Parathyroid adenoma (tissue), 2 donors: Measurements from ENCODE around the gene ZNF638.

Source experiments
- H2AFZ ChIP-seq: fragments of 300-600 bp; sonication (generic); one replicate; pipeline ENCODE4 v1.7.0; 2017; ENCODE audit warnings: antibody characterized with exemption, mild to moderate bottlenecking
- H3K27ac ChIP-seq: fragments of 300-600 bp; sonication (generic); one replicate; pipeline ENCODE4 v1.7.0; 2017
- H3K27me3 ChIP-seq: fragments of 300-600 bp; sonication (generic); one replicate; pipeline ENCODE4 v1.7.0; 2017; ENCODE audit warnings: low read length; ENCODE audit not compliant: control insufficient read depth, insufficient read depth
- H3K36me3 ChIP-seq: fragments of 300-600 bp; sonication (generic); one replicate; pipeline ENCODE4 v1.7.0; 2017; ENCODE audit warnings: low read length; ENCODE audit not compliant: control insufficient read depth, insufficient read depth
- H3K4me1 ChIP-seq: fragments of 300-600 bp; sonication (generic); one replicate; pipeline ENCODE4 v1.7.0; 2017; ENCODE audit warnings: control low read depth
- H3K4me2 ChIP-seq: fragments of 300-600 bp; sonication (generic); one replicate; pipeline ENCODE4 v1.7.0; 2017; ENCODE audit warnings: low read length
- H3K4me3 ChIP-seq: fragments of 300-600 bp; sonication (generic); one replicate; pipeline ENCODE4 v1.7.0; 2017; ENCODE audit warnings: low read depth, low read length
- H3K79me2 ChIP-seq: fragments of 300-600 bp; sonication (generic); one replicate; pipeline ENCODE4 v1.7.0; 2017; ENCODE audit warnings: control low read depth
- H3K9ac ChIP-seq: fragments of 300-600 bp; sonication (generic); one replicate; pipeline ENCODE4 v1.7.0; 2017; ENCODE audit warnings: mild to moderate bottlenecking
- H3K9me3 ChIP-seq: fragments of 300-600 bp; sonication (generic); one replicate; pipeline ENCODE4 v1.7.0; 2017; ENCODE audit warnings: low read length; ENCODE audit not compliant: control insufficient read depth
- TF ChIP-seq, protein P1 (sequence below): fragments of 300-600 bp; sonication (generic); IDR thresholded peaks from one replicate; pipeline ENCODE4 v1.7.0; 2017; ENCODE audit warnings: antibody characterized with exemption, mild to moderate bottlenecking
- donor health status: primary hyperparathyroidism.

ZNF638 gene

DNA sequence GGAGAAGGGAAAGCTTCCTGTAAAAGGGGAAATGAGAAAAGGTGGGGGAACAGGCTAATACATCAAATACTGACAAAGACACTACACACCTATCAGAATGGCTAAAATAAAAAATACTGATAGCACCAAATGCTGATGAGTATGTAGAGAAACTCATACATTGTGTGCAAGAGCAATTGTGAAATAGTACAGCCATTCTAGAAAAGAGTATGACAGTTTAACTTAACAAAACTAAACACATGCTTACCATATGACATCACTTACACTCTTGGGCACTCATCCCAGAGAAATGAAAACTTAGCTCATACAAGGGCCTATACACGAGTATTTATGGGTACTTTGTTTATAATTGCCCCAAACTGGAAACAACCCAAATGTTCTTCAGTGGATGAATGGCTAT, 53.4 kb downstream of the ZNF638 start:
- Histone ChIP-seq H3K27me3 (no peaks in the 10 kb centered on the region), H3K36me3 (no peaks in the 10 kb centered on the region), H3K79me2 (peaks cover 9% of the 10 kb centered on the region), H3K9ac (no peak overlapping the region), H3K4me3 (no peak overlapping the region), H2AFZ (no peak overlapping the region), H3K4me1 (no peaks in the 10 kb centered on the region), H3K4me2 (no peak overlapping the region), H3K27ac (no peak overlapping the region), H3K9me3 (no peaks in the 10 kb centered on the region)
- TF ChIP-seq, protein P1, sequence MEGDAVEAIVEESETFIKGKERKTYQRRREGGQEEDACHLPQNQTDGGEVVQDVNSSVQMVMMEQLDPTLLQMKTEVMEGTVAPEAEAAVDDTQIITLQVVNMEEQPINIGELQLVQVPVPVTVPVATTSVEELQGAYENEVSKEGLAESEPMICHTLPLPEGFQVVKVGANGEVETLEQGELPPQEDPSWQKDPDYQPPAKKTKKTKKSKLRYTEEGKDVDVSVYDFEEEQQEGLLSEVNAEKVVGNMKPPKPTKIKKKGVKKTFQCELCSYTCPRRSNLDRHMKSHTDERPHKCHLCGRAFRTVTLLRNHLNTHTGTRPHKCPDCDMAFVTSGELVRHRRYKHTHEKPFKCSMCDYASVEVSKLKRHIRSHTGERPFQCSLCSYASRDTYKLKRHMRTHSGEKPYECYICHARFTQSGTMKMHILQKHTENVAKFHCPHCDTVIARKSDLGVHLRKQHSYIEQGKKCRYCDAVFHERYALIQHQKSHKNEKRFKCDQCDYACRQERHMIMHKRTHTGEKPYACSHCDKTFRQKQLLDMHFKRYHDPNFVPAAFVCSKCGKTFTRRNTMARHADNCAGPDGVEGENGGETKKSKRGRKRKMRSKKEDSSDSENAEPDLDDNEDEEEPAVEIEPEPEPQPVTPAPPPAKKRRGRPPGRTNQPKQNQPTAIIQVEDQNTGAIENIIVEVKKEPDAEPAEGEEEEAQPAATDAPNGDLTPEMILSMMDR: no peak

DNA sequence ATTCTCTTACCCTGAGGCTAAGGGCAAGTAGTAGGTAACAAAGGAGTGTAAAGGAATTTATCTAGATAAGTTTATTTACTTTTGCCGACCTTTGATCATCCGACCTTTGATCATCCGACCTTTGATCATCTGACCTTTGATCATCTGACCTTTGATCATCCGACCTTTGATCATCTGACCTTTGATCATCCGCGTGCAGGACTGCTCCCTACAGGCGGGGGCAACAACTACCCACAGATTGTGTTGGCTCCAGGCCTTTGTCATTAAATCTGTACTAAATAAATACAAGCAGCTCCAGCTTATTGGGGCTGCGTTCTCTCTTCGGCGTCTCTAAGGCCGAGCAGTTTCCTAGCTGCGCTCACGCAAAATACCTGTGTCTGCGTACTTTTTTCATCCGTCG, 56.6 kb downstream of the ZNF638 start:
- H3K79me2 ChIP-seq: peaks cover 9% of the 10 kb centered on the region
- H3K27me3 ChIP-seq: no peaks in the 10 kb centered on the region
- H3K4me3 ChIP-seq: no peak overlapping the region
- H2AFZ ChIP-seq: no peak overlapping the region
- no peak overlapping the region for H3K4me2 ChIP-seq
- no peaks in the 10 kb centered on the region for H3K9me3 ChIP-seq
- TF ChIP-seq, protein P1: no peak
- no peak overlapping the region for H3K9ac ChIP-seq
- no peaks in the 10 kb centered on the region for H3K36me3 ChIP-seq
- H3K27ac ChIP-seq: no peak overlapping the region
- no peaks in the 10 kb centered on the region for H3K4me1 ChIP-seq

DNA sequence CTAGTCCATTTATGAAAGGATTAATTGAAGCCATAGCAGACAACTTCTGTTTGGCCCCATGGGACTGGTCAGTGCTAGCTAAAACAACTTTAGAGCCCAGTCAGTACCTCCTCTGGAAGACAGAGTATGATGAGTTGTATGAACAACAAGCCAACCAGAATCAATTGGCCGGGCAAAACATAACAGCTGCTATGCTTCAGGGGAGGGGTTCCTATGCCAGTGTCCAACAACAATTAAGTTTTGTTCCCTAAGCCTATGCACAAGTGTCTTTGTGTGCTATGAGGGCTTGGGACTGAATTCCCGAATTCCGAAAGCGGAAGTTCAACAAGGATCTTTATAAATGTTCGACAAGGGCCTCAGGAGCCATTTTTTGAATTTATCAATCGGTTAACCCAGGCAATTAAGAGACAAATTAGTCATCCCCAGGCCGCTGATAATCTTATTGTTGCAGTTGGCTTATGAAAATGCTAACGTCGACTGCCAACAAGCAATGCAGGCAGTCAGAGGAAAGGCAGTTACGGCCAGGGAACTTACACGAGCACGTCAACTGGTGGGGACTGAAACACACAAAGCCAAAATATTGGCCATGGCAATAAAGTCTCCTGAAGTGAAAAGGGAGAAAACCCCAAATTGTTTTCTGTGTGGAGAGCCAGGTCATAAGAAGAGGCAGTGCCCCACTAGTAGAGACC, 57.9 kb downstream of the ZNF638 start:
- TF ChIP-seq, protein P1: no peak
- Histone ChIP-seq H3K27ac (no peak overlapping the region), H3K27me3 (no peaks in the 10 kb centered on the region), H3K9ac (no peak overlapping the region), H3K4me1 (no peaks in the 10 kb centered on the region), H3K4me2 (no peak overlapping the region), H3K4me3 (no peak overlapping the region), H3K79me2 (peaks cover 9% of the 10 kb centered on the region), H3K9me3 (no peaks in the 10 kb centered on the region), H2AFZ (no peak overlapping the region), H3K36me3 (no peaks in the 10 kb centered on the region)

DNA sequence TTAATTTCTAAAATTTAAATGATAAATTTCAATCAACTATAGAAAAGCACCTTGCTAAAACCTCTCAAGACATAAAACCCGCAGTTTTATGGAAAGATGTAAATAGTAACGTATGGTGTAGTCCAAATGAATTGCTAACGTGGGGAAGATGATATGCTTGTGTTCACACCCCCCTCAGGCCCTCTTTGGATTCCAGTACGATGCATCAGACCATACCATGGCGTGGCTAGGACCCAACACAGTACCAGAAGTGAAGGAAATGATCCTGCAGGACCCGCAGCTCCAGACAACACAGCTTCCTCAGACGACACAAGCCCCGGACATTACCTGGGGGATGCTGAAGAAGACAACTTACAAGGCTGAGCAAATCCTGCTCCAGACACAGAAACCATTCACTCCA, 61.6 kb downstream of the ZNF638 start:
- Histone ChIP-seq H3K4me3 (no peak overlapping the region), H2AFZ (no peak overlapping the region), H3K36me3 (no peaks in the 10 kb centered on the region), H3K4me2 (no peak overlapping the region), H3K4me1 (no peaks in the 10 kb centered on the region), H3K9me3 (no peaks in the 10 kb centered on the region), H3K27ac (no peak overlapping the region), H3K9ac (no peak overlapping the region), H3K79me2 (peaks cover 5% of the 10 kb centered on the region), H3K27me3 (no peaks in the 10 kb centered on the region)
- TF ChIP-seq, protein P1: no peak

DNA sequence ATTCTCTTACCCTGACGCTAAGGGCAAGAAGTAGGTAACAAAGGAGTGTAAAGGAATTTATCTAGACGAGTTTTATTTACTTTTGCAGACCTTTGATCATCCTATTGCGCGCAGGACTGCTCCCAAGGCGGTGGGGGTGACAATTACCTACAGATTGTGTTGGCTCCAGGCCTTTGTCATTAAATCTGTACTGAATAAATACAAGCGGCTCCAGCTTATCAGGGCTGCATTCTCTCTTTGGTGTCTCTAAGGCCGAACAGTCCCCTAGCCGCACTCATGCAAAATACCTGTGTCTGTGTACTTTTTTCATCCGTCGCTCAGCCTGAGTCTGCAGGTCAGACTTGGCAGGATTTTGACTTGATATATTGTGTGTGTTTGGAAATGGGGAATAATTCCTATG, 63.9 kb downstream of the ZNF638 start:
- H3K9me3 ChIP-seq: no peaks in the 10 kb centered on the region
- no peaks in the 10 kb centered on the region for H3K36me3 ChIP-seq

More for the DNA sequence above, 63.9 kb downstream of the ZNF638 start:
- TF ChIP-seq, protein P1: no peak
- no peak overlapping the region for H2AFZ ChIP-seq
- no peak overlapping the region for H3K27ac ChIP-seq
- H3K27me3 ChIP-seq: no peaks in the 10 kb centered on the region
- H3K9ac ChIP-seq: no peak overlapping the region
- H3K4me3 ChIP-seq: no peak overlapping the region
- no peaks in the 10 kb centered on the region for H3K4me1 ChIP-seq
- no peak overlapping the region for H3K4me2 ChIP-seq
- no peaks in the 10 kb centered on the region for H3K79me2 ChIP-seq
